ENCODE measurements around the gene C1QTNF6. TPM values are rescaled to one million over a fixed set of nuclear protein-coding genes. Genes with fewer than 3 reads are reported as not detected.

C1QTNF6 gene
- polyA plus RNA-seq, 2 of the 4 experiments (the other 2 are of a cell fraction), result 18.6 to 24.5 TPM

GRCh38 chr22:37182101-37182948 is 5.7 kb downstream of the C1QTNF6 start (continued):
- TF ChIP-seq, protein P1, sequence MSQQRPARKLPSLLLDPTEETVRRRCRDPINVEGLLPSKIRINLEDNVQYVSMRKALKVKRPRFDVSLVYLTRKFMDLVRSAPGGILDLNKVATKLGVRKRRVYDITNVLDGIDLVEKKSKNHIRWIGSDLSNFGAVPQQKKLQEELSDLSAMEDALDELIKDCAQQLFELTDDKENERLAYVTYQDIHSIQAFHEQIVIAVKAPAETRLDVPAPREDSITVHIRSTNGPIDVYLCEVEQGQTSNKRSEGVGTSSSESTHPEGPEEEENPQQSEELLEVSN (IDR thresholded peaks at IDR 0.05; ENCODE audit: borderline replicate concordance, low read depth), result no peak

DNA sequence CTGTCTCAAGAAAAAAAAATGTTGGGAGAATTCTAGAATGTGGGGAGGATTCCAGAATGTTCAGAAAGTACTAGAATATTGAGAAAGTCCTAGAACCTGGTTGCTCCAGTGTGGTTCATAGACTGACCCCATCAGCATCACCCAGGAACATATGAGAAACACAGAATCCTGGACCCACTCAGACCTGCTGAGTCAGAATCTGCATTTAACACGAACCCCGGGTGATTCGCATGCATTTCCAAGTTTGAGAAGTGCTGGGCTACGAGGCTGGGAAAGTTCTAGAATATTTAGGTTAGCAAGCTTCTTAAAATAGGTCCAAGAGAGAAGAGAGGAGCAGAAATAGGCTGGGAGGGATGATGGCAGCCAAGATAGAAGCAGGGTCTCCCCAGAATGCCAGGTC is 6.4 kb downstream of the C1QTNF6 start:
- FAIRE-seq, result no peak
- peak overlapping the region in 1 of 2 experiments; percentile 55; a peak in 2 of 6 replicates for H3K27ac ChIP-seq
- no peak for DNase-seq (ENCODE audit: low read depth in 1 of 2, low spot score in 1 of 2)
- no peak for ATAC-seq
- H3K4me1 ChIP-seq, result peaks cover 74% of the 10 kb centered on the region
- ChIA-PET POLR2A (no interaction called here), CTCF (no interaction called here)
- H3K9me3 ChIP-seq, result no peaks in the 10 kb centered on the region
- no peak overlapping the region for H3K4me2 ChIP-seq
- WGBS (ENCODE audit: missing lambda C conversion rate), result 92% methylated on average over 4 of the region's 4 CpGs
- TF ChIP-seq MAX (IDR thresholded peaks at IDR 0.05) (no peak), CHD4 (IDR thresholded peaks at IDR 0.05; ENCODE audit: borderline replicate concordance) (no peak), RFX5 (IDR thresholded peaks at IDR 0.05) (no peak), RARB (CRISPR knock-in tag; IDR thresholded peaks at IDR 0.05) (no peak), ZFP36 (IDR thresholded peaks at IDR 0.05; ENCODE audit: borderline replicate concordance, partially characterized antibody) (no peak), TFCP2L1 (CRISPR knock-in tag; IDR thresholded peaks at IDR 0.05) (no peak), HOXB5 (CRISPR knock-in tag; IDR thresholded peaks at IDR 0.05) (no peak), JUN (IDR thresholded peaks at IDR 0.05) (no peak), NFE2L2 (conservative IDR thresholded peaks at IDR 0.05; ENCODE audit: low read length) (no peak), GATA3 (IDR thresholded peaks at IDR 0.05; ENCODE audit: borderline replicate concordance) (no peak), REST (IDR thresholded peaks at IDR 0.05) (no peak)
- no peak overlapping the region for H3K4me3 ChIP-seq

DNA sequence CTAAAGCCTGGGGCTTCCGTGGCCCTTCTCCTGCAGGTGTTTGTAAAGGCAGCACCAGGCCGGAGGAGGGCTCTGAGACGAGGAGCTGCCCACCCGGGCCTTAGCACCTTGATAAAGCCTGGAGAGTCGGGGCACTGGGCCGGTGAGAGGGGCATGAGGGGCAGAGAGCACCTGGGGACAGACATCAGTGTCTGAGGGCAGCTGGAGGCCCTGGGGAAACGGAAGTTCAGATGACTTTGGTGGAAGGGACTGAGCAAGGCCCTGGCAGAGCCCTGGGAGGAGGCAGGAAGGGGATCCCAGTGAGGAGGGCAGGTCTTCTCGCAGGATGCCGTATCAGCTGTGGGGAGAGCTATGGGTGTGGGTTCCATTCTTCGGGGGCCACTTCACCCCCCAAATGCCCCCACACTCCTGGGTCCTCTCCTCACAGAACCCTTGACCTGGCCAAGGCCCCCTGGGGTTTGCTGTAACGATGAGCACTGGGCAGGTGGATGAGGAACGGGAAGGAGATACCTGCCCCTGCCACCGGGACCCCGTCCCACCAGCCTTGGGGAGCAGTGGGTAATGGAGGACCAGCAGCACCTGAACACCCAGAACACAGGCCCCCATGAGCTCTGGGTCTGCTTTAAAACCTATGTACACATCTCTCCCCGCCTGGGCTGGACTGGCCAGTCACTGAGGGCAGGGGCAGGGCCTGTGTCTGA is 7.4 kb downstream of the C1QTNF6 start:
- ChIA-PET CTCF (interaction anchor here (0.6 to 4.8 kb wide), 4 partner anchors 14 to 113 kb away, joined by 3 to 32 read pairs (median 4); no protein-coding TSS in a partner anchor), POLR2A (no interaction called here)
- Histone ChIP-seq H3K4me2 (peak overlapping the region; percentile 62; the same call in 2 of the 3 replicates), H3K9me3 (no peaks in the 10 kb centered on the region), H3K4me1 (peaks cover 66% of the 10 kb centered on the region), H3K27ac (peak overlapping the region; percentile 79 to 88), H3K4me3 (no peak overlapping the region)
- no peak for ATAC-seq
- FAIRE-seq, result no peak
- no peak for DNase-seq (ENCODE audit: low read depth in 1 of 2, low spot score in 1 of 2)
- WGBS (ENCODE audit: missing lambda C conversion rate), result 89% methylated on average over 12 of the region's 15 CpGs
- TF ChIP-seq NPAS2 (CRISPR knock-in tag; IDR thresholded peaks at IDR 0.05; ENCODE audit: borderline replicate concordance), result no peak
- no peak for TF ChIP-seq FOXS1 (CRISPR knock-in tag; IDR thresholded peaks at IDR 0.05)
- TF ChIP-seq TFCP2L1 (CRISPR knock-in tag; IDR thresholded peaks at IDR 0.05), result no peak
- TF ChIP-seq MAFK (IDR thresholded peaks at IDR 0.05; ENCODE audit: partially characterized antibody), result no peak
- no peak for TF ChIP-seq RAD21 (conservative IDR thresholded peaks at IDR 0.05 in 1 of 2, IDR thresholded peaks at IDR 0.05 in 1 of 2)
- TF ChIP-seq POLR2A (IDR thresholded peaks at IDR 0.05; ENCODE audit: low read length), result no peak
- TF ChIP-seq, protein P1 (IDR thresholded peaks at IDR 0.05; ENCODE audit: borderline replicate concordance, low read depth), result no peak
- no peak for TF ChIP-seq CTCF (IDR thresholded peaks at IDR 0.05)
- no peak for TF ChIP-seq HES2 (IDR thresholded peaks at IDR 0.05)
- TF ChIP-seq NR3C1 (IDR thresholded peaks at IDR 0.05), result no peak
- no peak for TF ChIP-seq CEBPB (IDR thresholded peaks at IDR 0.05)
- no peak for TF ChIP-seq HOXB5 (CRISPR knock-in tag; IDR thresholded peaks at IDR 0.05)
- TF ChIP-seq, protein P2, sequence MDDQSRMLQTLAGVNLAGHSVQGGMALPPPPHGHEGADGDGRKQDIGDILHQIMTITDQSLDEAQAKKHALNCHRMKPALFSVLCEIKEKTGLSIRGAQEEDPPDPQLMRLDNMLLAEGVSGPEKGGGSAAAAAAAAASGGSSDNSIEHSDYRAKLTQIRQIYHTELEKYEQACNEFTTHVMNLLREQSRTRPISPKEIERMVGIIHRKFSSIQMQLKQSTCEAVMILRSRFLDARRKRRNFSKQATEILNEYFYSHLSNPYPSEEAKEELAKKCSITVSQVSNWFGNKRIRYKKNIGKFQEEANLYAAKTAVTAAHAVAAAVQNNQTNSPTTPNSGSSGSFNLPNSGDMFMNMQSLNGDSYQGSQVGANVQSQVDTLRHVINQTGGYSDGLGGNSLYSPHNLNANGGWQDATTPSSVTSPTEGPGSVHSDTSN (IDR thresholded peaks at IDR 0.05), result no peak
- TF ChIP-seq RARB (CRISPR knock-in tag; IDR thresholded peaks at IDR 0.05), result no peak
- TF ChIP-seq SMC3 (IDR thresholded peaks at IDR 0.05), result no peak
- no peak for TF ChIP-seq JUN (IDR thresholded peaks at IDR 0.05)
- TF ChIP-seq MAX (IDR thresholded peaks at IDR 0.05), result no peak
- no peak for TF ChIP-seq BHLHE40 (IDR thresholded peaks at IDR 0.05; ENCODE audit: low read depth, low read length)

Data from A549 (cell line).